ENCODE data around the gene CBARP.

CBARP gene

GRCh38 chr19:1220477-1220930 is 17.3 kb downstream of the CBARP start:
- TF ChIP-seq CTCF (IDR thresholded peaks at IDR 0.05; ENCODE audit: low read depth, low read length) (peak; percentile 60), EZH2phosphoT487 (IDR thresholded peaks at IDR 0.05; ENCODE audit: low read depth) (no peak)
- Histone ChIP-seq H3K9me3 (ENCODE audit: insufficient read depth, low read length) (no peaks in the 10 kb centered on the region), H4K20me1 (ENCODE audit: insufficient read depth, low read length) (peaks cover 32% of the 10 kb centered on the region), H3K4me1 (ENCODE audit: low read length) (no peaks in the 10 kb centered on the region), H3K27me3 (ENCODE audit: low read depth, low read length) (no peaks in the 10 kb centered on the region), H3K4me3 (ENCODE audit: low read length) (no peak overlapping the region), H3K27ac (ENCODE audit: low read length) (no peak overlapping the region), H3K9ac (ENCODE audit: low read length) (no peak overlapping the region), H2AFZ (ENCODE audit: low read depth, low read length) (no peak overlapping the region), H3K79me2 (ENCODE audit: low read length) (peaks cover 29% of the 10 kb centered on the region), H3K36me3 (replicated peaks; ENCODE audit: low read depth, low read length) (peaks cover 7% of the 10 kb centered on the region), H3K4me2 (ENCODE audit: low read length) (no peak overlapping the region)

DNA sequence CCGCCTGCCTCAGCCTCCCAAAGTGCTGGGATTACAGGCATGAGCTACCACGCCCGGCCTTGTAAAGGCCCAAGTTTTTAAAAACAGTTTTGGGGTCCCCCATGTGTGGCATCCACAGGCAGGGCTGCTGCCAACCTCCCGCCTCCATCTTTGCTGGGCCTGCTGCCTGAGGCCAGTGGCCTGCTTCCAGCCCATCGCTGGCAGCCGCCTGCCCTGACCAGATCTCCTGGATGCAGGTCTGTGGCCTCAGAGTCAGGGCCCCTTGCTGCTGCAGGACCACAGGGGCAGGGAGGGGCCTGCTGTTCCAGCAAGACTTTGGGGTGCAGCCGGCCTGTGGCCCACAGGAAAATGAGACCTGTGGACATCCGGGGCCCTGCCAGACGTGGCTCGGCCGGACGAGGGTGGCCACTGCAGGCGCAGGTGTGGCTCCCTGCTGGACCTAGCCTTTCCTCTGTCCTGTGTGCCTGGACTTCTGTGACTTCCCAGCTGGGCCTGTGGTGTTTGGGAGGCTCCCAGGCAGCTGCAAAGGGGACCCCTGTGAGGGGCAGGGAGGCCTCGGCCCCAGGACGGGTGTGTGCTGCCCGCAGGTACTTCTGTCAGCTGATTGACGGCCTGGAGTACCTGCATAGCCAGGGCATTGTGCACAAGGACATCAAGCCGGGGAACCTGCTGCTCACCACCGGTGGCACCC is 17.9 kb downstream of the CBARP start:
- no peak overlapping the region for H3K27ac ChIP-seq (ENCODE audit: low read length)
- H3K79me2 ChIP-seq (ENCODE audit: low read length): peaks cover 35% of the 10 kb centered on the region
- H3K9ac ChIP-seq (ENCODE audit: low read length): no peak overlapping the region
- H4K20me1 ChIP-seq (ENCODE audit: insufficient read depth, low read length): peaks cover 37% of the 10 kb centered on the region
- H3K27me3 ChIP-seq (ENCODE audit: low read depth, low read length): no peaks in the 10 kb centered on the region
- no peak overlapping the region for H3K4me3 ChIP-seq (ENCODE audit: low read length)
- H3K9me3 ChIP-seq (ENCODE audit: insufficient read depth, low read length): no peaks in the 10 kb centered on the region
- TF ChIP-seq EZH2phosphoT487 (IDR thresholded peaks at IDR 0.05; ENCODE audit: low read depth) (no peak), CTCF (IDR thresholded peaks at IDR 0.05; ENCODE audit: low read depth, low read length) (no peak)
- H3K4me2 ChIP-seq (ENCODE audit: low read length): no peak overlapping the region
- no peak overlapping the region for H2AFZ ChIP-seq (ENCODE audit: low read depth, low read length)
- H3K36me3 ChIP-seq (replicated peaks; ENCODE audit: low read depth, low read length): peaks cover 7% of the 10 kb centered on the region
- no peaks in the 10 kb centered on the region for H3K4me1 ChIP-seq (ENCODE audit: low read length)

- H4K20me1 ChIP-seq (ENCODE audit: insufficient read depth, low read length): peaks cover 46% of the 10 kb centered on the region
- peaks cover 45% of the 10 kb centered on the region for H3K79me2 ChIP-seq (ENCODE audit: low read length)
- no peak overlapping the region for H3K4me3 ChIP-seq (ENCODE audit: low read length)
- H3K4me1 ChIP-seq (ENCODE audit: low read length): peaks cover 3% of the 10 kb centered on the region; the same call in 1 of the 2 replicates
- TF ChIP-seq CTCF (IDR thresholded peaks at IDR 0.05; ENCODE audit: low read depth, low read length) (no peak), EZH2phosphoT487 (IDR thresholded peaks at IDR 0.05; ENCODE audit: low read depth) (no peak)
- H3K27me3 ChIP-seq (ENCODE audit: low read depth, low read length): no peaks in the 10 kb centered on the region
- no peak overlapping the region for H3K4me2 ChIP-seq (ENCODE audit: low read length)
- H3K27ac ChIP-seq (ENCODE audit: low read length): no peak overlapping the region
- H2AFZ ChIP-seq (ENCODE audit: low read depth, low read length): no peak overlapping the region
- no peak overlapping the region for H3K9ac ChIP-seq (ENCODE audit: low read length)
- no peaks in the 10 kb centered on the region for H3K9me3 ChIP-seq (ENCODE audit: insufficient read depth, low read length)
- peaks cover 7% of the 10 kb centered on the region for H3K36me3 ChIP-seq (replicated peaks; ENCODE audit: low read depth, low read length)
Observed at GRCh38 chr19:1218751-1219567, 18.8 kb downstream of the CBARP start.

- no peak overlapping the region for H3K9ac ChIP-seq (ENCODE audit: low read length)
- no peaks in the 10 kb centered on the region for H3K9me3 ChIP-seq (ENCODE audit: insufficient read depth, low read length)
- H2AFZ ChIP-seq (ENCODE audit: low read depth, low read length): no peak overlapping the region
- peaks cover 59% of the 10 kb centered on the region for H3K79me2 ChIP-seq (ENCODE audit: low read length)
- H3K27ac ChIP-seq (ENCODE audit: low read length): no peak overlapping the region
- peaks cover 52% of the 10 kb centered on the region for H4K20me1 ChIP-seq (ENCODE audit: insufficient read depth, low read length)
- peaks cover 11% of the 10 kb centered on the region; the same call in 1 of the 2 replicates for H3K4me1 ChIP-seq (ENCODE audit: low read length)
- H3K4me3 ChIP-seq (ENCODE audit: low read length): no peak overlapping the region
- H3K27me3 ChIP-seq (ENCODE audit: low read depth, low read length): no peaks in the 10 kb centered on the region
- no peak for TF ChIP-seq CTCF (IDR thresholded peaks at IDR 0.05; ENCODE audit: low read depth, low read length)
- peaks cover 14% of the 10 kb centered on the region for H3K36me3 ChIP-seq (replicated peaks; ENCODE audit: low read depth, low read length)
- H3K4me2 ChIP-seq (ENCODE audit: low read length): no peak overlapping the region
Observed at GRCh38 chr19:1217366-1217765, 20.4 kb downstream of the CBARP start.
